MM.1S (cell line): ENCODE data around the gene HYKK.
"Not testable (repeated sequence)": the region's sequence is repeated elsewhere in the genome, so short reads cannot be mapped to it uniquely, and the experiment has no call there.

ENCODE experiments used
- DNase-seq: peaks from one replicate; pipeline ENCODE4 v3.0.0-alpha.2; 2015
- H2AFZ ChIP-seq: fragments of 300-600 bp; sonication (generic); 2 replicates; pipeline ENCODE4 v1.6.0; 2016; ENCODE audit warnings: antibody characterized with exemption, low read length
- H3F3A ChIP-seq: fragments of 300-600 bp; sonication (generic); 2 replicates; pipeline ENCODE4 v1.6.1; 2016; ENCODE audit warnings: mild to moderate bottlenecking, antibody characterized with exemption, low read length, moderate library complexity, mixed read lengths; ENCODE audit not compliant: insufficient read depth
- H3K27ac ChIP-seq: fragments of 300-600 bp; sonication (generic); 2 replicates; pipeline ENCODE4 v1.5.1; 2016; ENCODE audit warnings: mild to moderate bottlenecking, low read length
- H3K27me3 ChIP-seq: fragments of 300-600 bp; sonication (generic); replicated peaks from 2 replicates; pipeline ENCODE4 v1.6.0; 2016; ENCODE audit warnings: low read length; ENCODE audit not compliant: insufficient read depth
- H3K36me3 ChIP-seq: fragments of 300-600 bp; sonication (generic); replicated peaks from 2 replicates; pipeline ENCODE4 v1.6.1; 2016; ENCODE audit warnings: mild to moderate bottlenecking, low read length, mixed read lengths; ENCODE audit not compliant: insufficient read depth
- H3K4me1 ChIP-seq: fragments of 300-600 bp; sonication (generic); 2 replicates; pipeline ENCODE4 v1.6.1; 2016; ENCODE audit warnings: low read length, mixed read lengths
- H3K4me2 ChIP-seq: fragments of 300-600 bp; sonication (generic); 2 replicates; pipeline ENCODE4 v1.6.0; 2016; ENCODE audit warnings: low read depth, low read length
- H3K4me3 ChIP-seq: fragments of 300-600 bp; sonication (generic); 2 replicates; pipeline ENCODE4 v1.5.1; 2016; ENCODE audit warnings: low read length, mixed read lengths
- H3K79me2 ChIP-seq: fragments of 300-600 bp; sonication (generic); 2 replicates; pipeline ENCODE4 v1.6.1; 2016; ENCODE audit warnings: mixed run types, low read length, mixed read lengths
- H3K9ac ChIP-seq: fragments of 300-600 bp; sonication (generic); 2 replicates; pipeline ENCODE4 v1.6.1; 2016; ENCODE audit warnings: low read length, mixed read lengths
- H3K9me2 ChIP-seq: fragments of 300-600 bp; sonication (generic); replicated peaks from 2 replicates; pipeline ENCODE4 v1.6.1; 2016; ENCODE audit warnings: mild to moderate bottlenecking, low read length, mixed read lengths; ENCODE audit not compliant: insufficient read depth
- H3K9me3 ChIP-seq: fragments of 300-600 bp; sonication (generic); replicated peaks from 2 replicates; pipeline ENCODE4 v1.6.1; 2016; ENCODE audit warnings: mild to moderate bottlenecking, low read length, mixed read lengths; ENCODE audit not compliant: insufficient read depth
- H4K20me1 ChIP-seq: fragments of 300-600 bp; sonication (generic); 2 replicates; pipeline ENCODE4 v1.6.1; 2016; ENCODE audit warnings: mild to moderate bottlenecking, low read length, moderate library complexity, mixed read lengths; ENCODE audit not compliant: insufficient read depth
- EZH2 ChIP-seq: fragments of 300-600 bp; sonication (generic); optimal IDR thresholded peaks from 2 replicates; pipeline ENCODE3; 2017; ENCODE audit warnings: low read depth, mild to moderate bottlenecking, antibody characterized with exemption, low read length, mixed read lengths
- EZH2phosphoT487 ChIP-seq: fragments of 300-600 bp; sonication (generic); IDR thresholded peaks from 2 replicates; pipeline ENCODE4 v1.6.1; 2018; ENCODE audit warnings: antibody characterized with exemption, low read length
- TF ChIP-seq, protein P1 (sequence below): fragments of 300-600 bp; sonication (generic); IDR thresholded peaks from 2 replicates; pipeline ENCODE4 v1.5.1; 2016; ENCODE audit warnings: antibody characterized with exemption, low read length, mixed read lengths

HYKK gene

DNA sequence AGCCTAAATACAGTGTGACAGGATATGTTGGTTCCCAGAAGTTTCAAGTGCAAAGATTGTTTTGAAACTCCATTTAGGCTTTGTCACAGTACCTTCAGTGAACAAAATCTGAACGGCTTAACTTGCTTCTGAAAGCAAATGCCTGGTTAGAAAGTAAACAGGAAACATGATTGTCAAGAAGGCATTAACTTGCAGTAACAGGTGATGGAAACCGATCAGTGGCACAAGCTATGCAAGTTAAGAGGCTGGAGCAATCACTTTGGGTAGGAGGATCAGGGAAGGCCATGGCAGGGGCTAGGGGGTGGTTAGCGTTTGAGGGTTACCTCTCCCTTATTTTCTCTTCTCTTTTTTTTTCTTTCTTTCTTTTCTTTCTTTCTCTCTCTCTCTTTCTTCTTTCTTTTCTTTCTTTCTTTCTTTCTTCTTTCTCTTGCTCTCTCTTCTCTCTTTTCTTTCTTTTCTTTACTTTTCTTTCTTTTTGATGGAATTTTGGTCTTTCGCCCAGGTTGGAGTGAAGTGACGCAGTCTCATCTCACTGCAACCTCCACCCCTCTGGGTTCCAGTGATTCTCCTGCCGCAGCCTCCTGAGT, 2.4 kb downstream of the HYKK start:
- H3K36me3 ChIP-seq, result no peaks in the 10 kb centered on the region
- H3K9me3 ChIP-seq, result no peaks in the 10 kb centered on the region
- peak overlapping the region; percentile 32; the same call in 1 of the 2 replicates for H2AFZ ChIP-seq
- peak overlapping the region; percentile 95 for H3K4me2 ChIP-seq
- H3K9ac ChIP-seq, result peak overlapping the region; percentile 0; the same call in 1 of the 2 replicates
- no peaks in the 10 kb centered on the region for H3K9me2 ChIP-seq
- H3F3A ChIP-seq, result peaks cover 23% of the 10 kb centered on the region
- peaks cover 13% of the 10 kb centered on the region for H3K4me1 ChIP-seq
- peak overlapping the region; percentile 49; the same call in 1 of the 2 replicates for H3K27ac ChIP-seq
- peak; percentile 77 for DNase-seq
- peaks cover 12% of the 10 kb centered on the region for H3K79me2 ChIP-seq
- H3K4me3 ChIP-seq, result peak overlapping the region; percentile 8
- no peaks in the 10 kb centered on the region for H3K27me3 ChIP-seq
- H4K20me1 ChIP-seq, result no peaks in the 10 kb centered on the region
- TF ChIP-seq EZH2 (no peak), EZH2phosphoT487 (no peak)
- TF ChIP-seq, protein P1, sequence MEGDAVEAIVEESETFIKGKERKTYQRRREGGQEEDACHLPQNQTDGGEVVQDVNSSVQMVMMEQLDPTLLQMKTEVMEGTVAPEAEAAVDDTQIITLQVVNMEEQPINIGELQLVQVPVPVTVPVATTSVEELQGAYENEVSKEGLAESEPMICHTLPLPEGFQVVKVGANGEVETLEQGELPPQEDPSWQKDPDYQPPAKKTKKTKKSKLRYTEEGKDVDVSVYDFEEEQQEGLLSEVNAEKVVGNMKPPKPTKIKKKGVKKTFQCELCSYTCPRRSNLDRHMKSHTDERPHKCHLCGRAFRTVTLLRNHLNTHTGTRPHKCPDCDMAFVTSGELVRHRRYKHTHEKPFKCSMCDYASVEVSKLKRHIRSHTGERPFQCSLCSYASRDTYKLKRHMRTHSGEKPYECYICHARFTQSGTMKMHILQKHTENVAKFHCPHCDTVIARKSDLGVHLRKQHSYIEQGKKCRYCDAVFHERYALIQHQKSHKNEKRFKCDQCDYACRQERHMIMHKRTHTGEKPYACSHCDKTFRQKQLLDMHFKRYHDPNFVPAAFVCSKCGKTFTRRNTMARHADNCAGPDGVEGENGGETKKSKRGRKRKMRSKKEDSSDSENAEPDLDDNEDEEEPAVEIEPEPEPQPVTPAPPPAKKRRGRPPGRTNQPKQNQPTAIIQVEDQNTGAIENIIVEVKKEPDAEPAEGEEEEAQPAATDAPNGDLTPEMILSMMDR, result no peak

DNA sequence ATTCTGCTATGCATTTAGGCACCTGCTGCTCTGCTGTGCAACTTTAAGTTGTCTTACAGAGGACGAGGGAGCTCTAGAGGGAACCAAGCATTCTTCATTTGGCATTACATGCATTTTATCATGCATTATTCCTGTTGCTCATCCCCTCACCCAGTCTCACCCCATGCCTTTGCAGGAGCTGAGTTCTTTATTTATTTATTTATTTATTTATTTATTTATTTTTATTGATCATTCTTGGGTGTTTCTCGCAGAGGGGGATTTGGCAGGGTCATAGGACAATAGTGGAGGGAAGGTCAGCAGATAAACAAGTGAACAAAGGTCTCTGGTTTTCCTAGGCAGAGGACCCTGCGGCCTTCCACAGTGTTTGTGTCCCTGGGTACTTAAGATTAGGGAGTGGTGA, 12.7 kb downstream of the HYKK start:
- H3K9me3 ChIP-seq, H3K27ac ChIP-seq, DNase-seq, H3K79me2 ChIP-seq, H3K4me1 ChIP-seq, H3K9me2 ChIP-seq, H3K36me3 ChIP-seq, H3F3A ChIP-seq, H2AFZ ChIP-seq, H3K4me3 ChIP-seq, H3K9ac ChIP-seq, H3K4me2 ChIP-seq, H4K20me1 ChIP-seq, H3K27me3 ChIP-seq: not testable (repeated sequence)

DNA sequence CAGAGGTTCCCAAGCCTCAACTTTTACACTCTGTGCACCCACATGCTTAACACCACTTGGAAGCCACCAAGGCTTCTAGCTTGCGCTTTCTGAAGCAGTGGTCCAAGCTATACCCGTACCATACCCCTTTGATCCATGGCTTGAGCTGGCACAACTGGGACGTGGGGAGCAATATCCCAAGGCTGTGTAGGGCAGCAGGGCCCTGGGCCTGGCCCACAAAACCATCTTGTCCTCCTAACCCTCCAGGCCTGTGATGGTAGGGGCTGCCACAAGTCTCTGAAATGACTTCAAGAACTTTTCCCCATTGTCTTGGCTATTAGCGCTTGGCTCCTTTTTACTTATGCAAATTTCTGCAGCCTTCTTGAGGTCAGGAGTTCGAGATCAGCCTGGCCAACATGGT, 16.9 kb downstream of the HYKK start:
- TF ChIP-seq, protein P1, result no peak
- TF ChIP-seq EZH2 (no peak), EZH2phosphoT487 (no peak)
- H2AFZ ChIP-seq, result no peak overlapping the region
- H3K79me2 ChIP-seq, result no peaks in the 10 kb centered on the region
- H3K4me1 ChIP-seq, result no peaks in the 10 kb centered on the region
- no peak overlapping the region for H3K4me3 ChIP-seq
- no peaks in the 10 kb centered on the region for H4K20me1 ChIP-seq
- H3K9me3 ChIP-seq, result no peaks in the 10 kb centered on the region
- H3K4me2 ChIP-seq, result no peak overlapping the region
- no peaks in the 10 kb centered on the region for H3F3A ChIP-seq
- no peak for DNase-seq
- no peaks in the 10 kb centered on the region for H3K27me3 ChIP-seq
- H3K36me3 ChIP-seq, result no peaks in the 10 kb centered on the region; the same call in 1 of the 2 replicates
- no peaks in the 10 kb centered on the region for H3K9me2 ChIP-seq
- H3K27ac ChIP-seq, result no peak overlapping the region
- H3K9ac ChIP-seq, result no peak overlapping the region

DNA sequence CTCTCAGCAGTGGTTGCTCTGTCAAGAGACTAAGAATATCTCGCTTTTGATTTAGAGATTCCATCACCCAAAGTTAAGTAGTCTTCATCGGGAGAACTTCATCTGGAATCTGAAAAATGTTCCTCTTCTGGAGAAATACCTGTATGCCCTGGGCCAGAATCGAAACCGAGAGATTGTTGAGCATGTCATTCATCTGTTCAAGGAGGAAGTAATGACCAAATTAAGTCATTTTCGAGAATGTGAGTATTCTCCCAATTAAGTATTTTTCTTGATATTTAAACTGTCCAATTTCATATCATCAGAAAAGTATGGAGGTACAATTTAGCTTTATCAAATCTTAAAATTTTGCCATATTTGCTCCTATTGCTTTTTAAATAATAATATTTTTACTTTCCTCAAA, 19.9 kb downstream of the HYKK start:
- no peaks in the 10 kb centered on the region for H3K27me3 ChIP-seq
- H3K36me3 ChIP-seq, result no peaks in the 10 kb centered on the region
- peak overlapping the region; percentile 11 for H3K4me3 ChIP-seq
- no peaks in the 10 kb centered on the region for H3K9me2 ChIP-seq
- H3K79me2 ChIP-seq, result no peaks in the 10 kb centered on the region
- H3K27ac ChIP-seq, result no peak overlapping the region
- no peaks in the 10 kb centered on the region for H3K9me3 ChIP-seq
- peak; percentile 59 for DNase-seq
- TF ChIP-seq EZH2 (no peak), EZH2phosphoT487 (no peak)
- TF ChIP-seq, protein P1, result no peak
- H3K9ac ChIP-seq, result no peak overlapping the region
- no peaks in the 10 kb centered on the region for H4K20me1 ChIP-seq
- H2AFZ ChIP-seq, result 0 out of 2 replicates have a peak overlapping the region, but pooled peaks have one; percentile 5
- H3K4me1 ChIP-seq, result no peaks in the 10 kb centered on the region
- H3F3A ChIP-seq, result no peaks in the 10 kb centered on the region
- peak overlapping the region; percentile 9; the same call in 1 of the 2 replicates for H3K4me2 ChIP-seq
